Stomach (tissue), 9 donors: ENCODE results near the gene COL4A4. TPM values are rescaled to one million over a fixed set of nuclear protein-coding genes. Genes with fewer than 3 reads are reported as not detected.

Experiments used
- DNase-seq, 2 donors: peaks; one replicate each; pipeline versions ENCODE4 v3.0.0 to v3.0.0-alpha.2; 2013 to 2019
- H3K27ac ChIP-seq, 5 donors: fragments of 200-600 bp in 4 of 5; sonication (generic) in 4 of 5; one replicate each; pipeline ENCODE4 v1.5.1; 2013 to 2019; ENCODE audit warnings: mild to moderate bottlenecking in 1 of 5, moderate library complexity in 1 of 5
- H3K27me3 ChIP-seq, 3 donors: fragments of 200-600 bp; sonication (generic); one replicate each; pipeline ENCODE4 v1.5.1; 2017 to 2019; ENCODE audit warnings: mixed run types in 1 of 3
- H3K36me3 ChIP-seq, 4 donors: fragments of 200-600 bp; sonication (generic); 1 replicate in 3 of 4; 2 replicates in 1 of 4; pipeline ENCODE4 v1.5.1; 2016 to 2019
- H3K4me1 ChIP-seq, 4 donors: fragments of 200-600 bp; sonication (generic); one replicate each; pipeline ENCODE4 v1.5.1; 2016 to 2019
- H3K4me3 ChIP-seq, 4 donors: fragments of 200-600 bp; sonication (generic) in 3 of 4; one replicate each; pipeline ENCODE4 v1.5.1; 2016 to 2019; ENCODE audit warnings: mild to moderate bottlenecking in 1 of 4
- H3K9me3 ChIP-seq, 4 donors: fragments of 200-600 bp; sonication (generic); one replicate each; pipeline ENCODE4 v1.5.1; 2016 to 2019
- EP300 ChIP-seq: sonication (generic); formaldehyde crosslinking; IDR thresholded peaks from one replicate; pipeline ENCODE4 v1.6.1; 2017; ENCODE audit warnings: antibody characterized with exemption
- POLR2A ChIP-seq, 4 donors: fragments of 450-650 bp; IDR thresholded peaks; one replicate each; pipeline ENCODE4 v1.6.1; 2016; ENCODE audit warnings: antibody characterized with exemption in 4 of 4, control low read depth in 2 of 4, mild to moderate bottlenecking in 1 of 4, moderate library complexity in 1 of 4
- POLR2AphosphoS5 ChIP-seq, 3 donors: sonication (generic); formaldehyde crosslinking; IDR thresholded peaks; one replicate each; pipeline ENCODE4 v1.6.1; 2016; ENCODE audit warnings: antibody characterized with exemption in 3 of 3
- WGBS, 5 donors: extraction: QIAGEN DNeasy Blood & Tissue Kit in 3 of 5; methylation state at CpG; one replicate each; pipeline versions ENCODE4 v1.1.5 to v1.1.7; 2013 to 2018; 5-methylcytosine and 5-hydroxymethylcytosine counted together
- intact Hi-C: fragments of 100-400 bp; cut with DNase I; formaldehyde crosslinking; loops from one replicate; pipeline ENCODE4 v1.15.1; 2023; ENCODE audit warnings: low total_unique reads
- polyA plus RNA-seq, 3 donors: library from polyadenylated mRNA; stranded (reverse); fragments of 200-250 nt; gene quantifications; one replicate each; pipeline ENCODE4 v1.2.3, GENCODE V29; 2013
- total RNA-seq, 5 donors: library from RNA; depleted of rRNA; stranded (reverse); fragments of >200 nt; gene quantifications; one replicate each; pipeline versions ENCODE4 v1.1.0 to v1.2.3, GENCODE V29; 2014 to 2016
- TF ChIP-seq, protein P1 (sequence below), 7 experiments: fragments of 450-650 bp in 4 of 7; fragments of 200-600 bp in 3 of 7; sonication (generic) in 3 of 7; IDR thresholded peaks; one replicate each; pipeline ENCODE4 v1.5.1; 2016 to 2019; ENCODE audit warnings: antibody characterized with exemption in 7 of 7, control low read depth in 2 of 7, mild to moderate bottlenecking in 1 of 7
- donor health status: healthy with polysubstance abuse.
- donor health status: Bipolar disorder and iron deficiency.
- donor health status: healthy.

Gene COL4A4
- total and polyA plus RNA-seq, 8 donors, result 0.15 to 7.6 (median 0.55) TPM; not detected in 1

DNA sequence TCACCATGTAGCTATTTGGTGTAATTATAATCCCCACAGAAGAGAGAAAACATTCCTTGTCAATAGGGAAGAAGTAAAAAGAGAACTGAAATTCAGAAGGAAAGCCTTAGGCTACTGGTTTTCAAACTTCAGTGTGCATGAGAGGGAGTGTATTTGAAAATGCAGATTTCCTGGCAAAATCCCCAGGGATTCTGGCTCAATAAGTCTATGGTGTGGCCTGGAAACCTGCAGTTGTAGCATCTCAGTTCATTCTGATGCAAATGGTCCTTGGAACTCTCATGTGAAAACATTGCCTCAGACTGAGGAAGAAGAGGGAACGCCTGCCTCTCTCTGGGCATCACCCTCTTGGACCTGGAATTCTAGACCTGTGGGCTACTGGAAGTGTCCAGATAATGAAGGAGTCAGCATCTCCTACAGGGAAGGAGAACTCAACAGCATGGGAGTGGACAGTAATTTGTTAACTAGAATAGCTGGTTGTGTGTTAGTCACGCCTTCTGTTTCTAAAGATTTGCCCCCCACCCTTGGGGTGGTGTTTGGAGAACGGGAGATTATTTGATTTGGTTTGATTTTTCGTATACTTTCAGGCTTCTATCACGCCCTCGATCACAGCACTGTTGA, 21.7 kb upstream of the COL4A4 start:
- DNase-seq, result no peak
- H3K9me3 ChIP-seq, result no peaks in the 10 kb centered on the region
- H3K27me3 ChIP-seq, result no peaks in the 10 kb centered on the region
- peaks cover 0 to 4% (median 0%) of the 10 kb centered on the region in 4 donors for H3K4me1 ChIP-seq
- no peaks in the 10 kb centered on the region for H3K36me3 ChIP-seq
- intact Hi-C loops, result no loop called here
- H3K27ac ChIP-seq, result no peak overlapping the region
- TF ChIP-seq POLR2AphosphoS5 (IDR thresholded peaks at IDR 0.05), result no peak
- TF ChIP-seq, protein P1, sequence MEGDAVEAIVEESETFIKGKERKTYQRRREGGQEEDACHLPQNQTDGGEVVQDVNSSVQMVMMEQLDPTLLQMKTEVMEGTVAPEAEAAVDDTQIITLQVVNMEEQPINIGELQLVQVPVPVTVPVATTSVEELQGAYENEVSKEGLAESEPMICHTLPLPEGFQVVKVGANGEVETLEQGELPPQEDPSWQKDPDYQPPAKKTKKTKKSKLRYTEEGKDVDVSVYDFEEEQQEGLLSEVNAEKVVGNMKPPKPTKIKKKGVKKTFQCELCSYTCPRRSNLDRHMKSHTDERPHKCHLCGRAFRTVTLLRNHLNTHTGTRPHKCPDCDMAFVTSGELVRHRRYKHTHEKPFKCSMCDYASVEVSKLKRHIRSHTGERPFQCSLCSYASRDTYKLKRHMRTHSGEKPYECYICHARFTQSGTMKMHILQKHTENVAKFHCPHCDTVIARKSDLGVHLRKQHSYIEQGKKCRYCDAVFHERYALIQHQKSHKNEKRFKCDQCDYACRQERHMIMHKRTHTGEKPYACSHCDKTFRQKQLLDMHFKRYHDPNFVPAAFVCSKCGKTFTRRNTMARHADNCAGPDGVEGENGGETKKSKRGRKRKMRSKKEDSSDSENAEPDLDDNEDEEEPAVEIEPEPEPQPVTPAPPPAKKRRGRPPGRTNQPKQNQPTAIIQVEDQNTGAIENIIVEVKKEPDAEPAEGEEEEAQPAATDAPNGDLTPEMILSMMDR (IDR thresholded peaks at IDR 0.05), result no peak
- H3K4me3 ChIP-seq, result no peak overlapping the region
- 64 to 76% (median 65%) methylated on average over 6 of the region's 6 CpGs for WGBS, 5 donors

GRCh38 chr2:227183657-227184367, 19.8 kb upstream of the COL4A4 start:
- Histone ChIP-seq H3K27ac (no peak overlapping the region), H3K9me3 (no peaks in the 10 kb centered on the region), H3K4me1 (peaks cover 0 to 4% (median 0%) of the 10 kb centered on the region in 4 donors), H3K27me3 (no peaks in the 10 kb centered on the region), H3K36me3 (no peaks in the 10 kb centered on the region), H3K4me3 (no peak overlapping the region)
- TF ChIP-seq EP300 (no peak), POLR2AphosphoS5 (IDR thresholded peaks at IDR 0.05) (no peak), POLR2A (IDR thresholded peaks at IDR 0.05) (no peak)
- TF ChIP-seq, protein P1 (IDR thresholded peaks at IDR 0.05), result no peak
- no peak for DNase-seq
- 59 to 79% (median 75%) methylated on average over 2 of the region's 2 CpGs for WGBS, 5 donors
- intact Hi-C loops, result no loop called here

DNA sequence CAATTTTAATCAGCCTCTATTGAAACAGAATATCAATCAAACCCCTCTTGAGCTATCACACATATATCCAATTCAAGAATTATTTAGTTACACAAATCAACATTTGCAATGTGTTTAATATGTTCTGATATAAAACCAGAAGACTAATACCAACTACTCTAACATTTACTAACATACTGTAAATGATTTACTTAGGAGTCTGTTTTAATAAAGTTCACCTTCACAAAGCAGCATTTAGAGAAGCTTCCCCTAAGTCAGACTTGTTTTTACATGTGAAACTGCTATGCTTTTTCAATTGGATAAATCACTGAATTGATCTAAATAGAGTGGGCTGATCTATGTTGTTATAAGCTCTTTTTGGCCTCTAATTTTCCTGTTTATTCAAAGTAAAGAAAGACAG, 18.8 kb upstream of the COL4A4 start:
- H3K27me3 ChIP-seq, result no peaks in the 10 kb centered on the region
- no peak overlapping the region for H3K4me3 ChIP-seq
- intact Hi-C loops, result no loop called here
- TF ChIP-seq EP300, result no peak
- TF ChIP-seq, protein P1 (IDR thresholded peaks at IDR 0.05), result no peak
- TF ChIP-seq POLR2AphosphoS5 (IDR thresholded peaks at IDR 0.05), result no peak
- TF ChIP-seq POLR2A (IDR thresholded peaks at IDR 0.05), result no peak
- H3K9me3 ChIP-seq, result no peaks in the 10 kb centered on the region
- H3K4me1 ChIP-seq, result peaks cover 0 to 4% (median 0%) of the 10 kb centered on the region in 4 donors
- H3K36me3 ChIP-seq, result no peaks in the 10 kb centered on the region
- H3K27ac ChIP-seq, result no peak overlapping the region
- no peak for DNase-seq

DNA sequence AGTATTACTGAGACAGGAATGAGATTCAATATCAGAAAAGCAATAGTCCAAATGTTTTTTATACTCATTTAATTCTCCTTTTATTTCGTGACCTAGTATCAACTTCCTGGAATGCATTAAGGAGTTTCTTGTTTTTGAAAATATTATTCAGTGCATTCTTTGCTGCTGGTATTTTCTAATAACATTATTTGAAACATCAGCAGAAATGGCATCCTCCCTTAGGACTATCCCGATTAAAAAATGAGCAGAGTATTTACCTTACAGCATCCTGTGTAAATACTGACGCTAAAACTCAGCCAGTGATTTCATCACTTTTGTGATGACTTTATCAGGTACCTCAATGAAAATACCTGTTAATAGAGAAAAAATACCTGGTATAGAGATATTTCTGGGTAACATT, 16.8 kb upstream of the COL4A4 start:
- intact Hi-C loops, result no loop called here
- Histone ChIP-seq H3K4me3 (no peak overlapping the region), H3K36me3 (no peaks in the 10 kb centered on the region), H3K27ac (no peak overlapping the region), H3K27me3 (no peaks in the 10 kb centered on the region), H3K4me1 (no peaks in the 10 kb centered on the region), H3K9me3 (no peaks in the 10 kb centered on the region)
- DNase-seq, result no peak
- 48 to 51% (median 49%) methylated on average over 3 of the region's 3 CpGs for WGBS, 5 donors
- TF ChIP-seq, protein P1 (IDR thresholded peaks at IDR 0.05), result no peak
- TF ChIP-seq POLR2AphosphoS5 (IDR thresholded peaks at IDR 0.05) (no peak), POLR2A (IDR thresholded peaks at IDR 0.05) (no peak), EP300 (no peak)
